DMS114 treated with DMSO at 0.1 percent for 48 hours (cell line): ENCODE data around the gene MMP3.

ENCODE experiments used
- DNase-seq: peaks from one replicate; lab custom pipeline; 2025; ENCODE audit not compliant: unreplicated experiment; lab: John Stamatoyannopoulos, UW

MMP3 gene

GRCh38 chr11:102832612-102833011 lies 10.8 kb downstream of the MMP3 start:
- DNase-seq, result no peak

- no peak for DNase-seq
Observed at GRCh38 chr11:102831489-102832440, 11.6 kb downstream of the MMP3 start.

GRCh38 chr11:102831128-102831488 lies 12.3 kb downstream of the MMP3 start:
- DNase-seq, result no peak

- no peak for DNase-seq
Observed at GRCh38 chr11:102830001-102830727, 13.2 kb downstream of the MMP3 start.

GRCh38 chr11:102829316-102830000 lies 14.0 kb downstream of the MMP3 start:
- no peak for DNase-seq

- no peak for DNase-seq
Observed at GRCh38 chr11:102824556-102824955, 18.9 kb downstream of the MMP3 start.

- DNase-seq, result no peak
Observed at GRCh38 chr11:102819491-102819890, 23.9 kb downstream of the MMP3 start.

- no peak for DNase-seq
Observed at GRCh38 chr11:102813484-102813883, 29.9 kb downstream of the MMP3 start.

- DNase-seq, result no peak
Observed at GRCh38 chr11:102812188-102812587, 31.2 kb downstream of the MMP3 start.

GRCh38 chr11:102810950-102811660 lies 32.3 kb downstream of the MMP3 start:
- peak; percentile 42 for DNase-seq

GRCh38 chr11:102809971-102810370 lies 33.4 kb downstream of the MMP3 start:
- no peak for DNase-seq

GRCh38 chr11:102807921-102808320 lies 35.5 kb downstream of the MMP3 start:
- DNase-seq, result no peak

- DNase-seq, result peak; percentile 21
Observed at GRCh38 chr11:102806296-102806695, 37.1 kb downstream of the MMP3 start.

GRCh38 chr11:102802341-102802740 lies 41.1 kb downstream of the MMP3 start:
- DNase-seq, result no peak

GRCh38 chr11:102800767-102801166 lies 42.6 kb downstream of the MMP3 start:
- DNase-seq, result no peak

- DNase-seq, result no peak
Observed at GRCh38 chr11:102799681-102800340, 43.6 kb downstream of the MMP3 start.

- no peak for DNase-seq
Observed at GRCh38 chr11:102798012-102798746, 45.2 kb downstream of the MMP3 start, which contains the start of gene MMP1. TSS of gene MMP1 (minus strand) at chr11:102798160. CDS start at chr11:102798092, 68 bp downstream.

- no peak for DNase-seq
Observed at GRCh38 chr11:102794382-102794781, 49.0 kb downstream of the MMP3 start.

- DNase-seq, result no peak
Observed at GRCh38 chr11:102793677-102794290, 49.6 kb downstream of the MMP3 start.
